HL-60 (cell line): ENCODE data around the gene CAMK2N1.

Experiments used
- DNase-seq, 2 experiments: peaks; one replicate each; pipeline ENCODE4 v3.0.0-alpha.2; 2010 to 2020; ENCODE audit warnings: low read depth in 1 of 2, low spot score in 1 of 2
- H3K27ac ChIP-seq: fragments of 250-450 bp; sonication (Bioruptor Pico); replicated peaks from 2 replicates; pipeline ENCODE4 v1.5.1; 2020; ENCODE audit warnings: mild to moderate bottlenecking, moderate library complexity
- H3K27me3 ChIP-seq: fragments of 250-450 bp; sonication (Bioruptor Pico); 2 replicates; pipeline ENCODE4 v1.5.1; 2021; ENCODE audit warnings: mild to moderate bottlenecking, moderate library complexity; ENCODE audit not compliant: insufficient read depth, poor library complexity, severe bottlenecking
- H3K4me3 ChIP-seq: replicated peaks from 2 replicates; pipeline ENCODE4 v1.5.1; 2011; ENCODE audit warnings: mild to moderate bottlenecking, control low read depth, low read length; ENCODE audit not compliant: insufficient read depth
- CTCF ChIP-seq: IDR thresholded peaks from one replicate; pipeline ENCODE4 v1.5.1; 2011; ENCODE audit warnings: low read length, control low read depth, inconsistent platforms; ENCODE audit not compliant: insufficient read depth
- GABPA ChIP-seq: IDR thresholded peaks from 2 replicates; pipeline ENCODE4 v1.6.1; 2012; ENCODE audit warnings: low read depth
- POLR2AphosphoS5 ChIP-seq: IDR thresholded peaks from 2 replicates; pipeline ENCODE4 v1.6.1; 2012; ENCODE audit warnings: low read depth
- SPI1 ChIP-seq: IDR thresholded peaks from 2 replicates; pipeline ENCODE4 v1.6.1; 2012; ENCODE audit warnings: low read depth, mild to moderate bottlenecking, borderline replicate concordance
- TF ChIP-seq, protein P1 (sequence below): IDR thresholded peaks from 2 replicates; pipeline ENCODE4 v1.6.1; 2012; ENCODE audit warnings: low read depth; ENCODE audit not compliant: insufficient replicate concordance

CAMK2N1 gene

GRCh38 chr1:20492751-20493150 is 6.7 kb upstream of the CAMK2N1 start:
- TF ChIP-seq SPI1 (no peak), POLR2AphosphoS5 (no peak)
- TF ChIP-seq, protein P1, sequence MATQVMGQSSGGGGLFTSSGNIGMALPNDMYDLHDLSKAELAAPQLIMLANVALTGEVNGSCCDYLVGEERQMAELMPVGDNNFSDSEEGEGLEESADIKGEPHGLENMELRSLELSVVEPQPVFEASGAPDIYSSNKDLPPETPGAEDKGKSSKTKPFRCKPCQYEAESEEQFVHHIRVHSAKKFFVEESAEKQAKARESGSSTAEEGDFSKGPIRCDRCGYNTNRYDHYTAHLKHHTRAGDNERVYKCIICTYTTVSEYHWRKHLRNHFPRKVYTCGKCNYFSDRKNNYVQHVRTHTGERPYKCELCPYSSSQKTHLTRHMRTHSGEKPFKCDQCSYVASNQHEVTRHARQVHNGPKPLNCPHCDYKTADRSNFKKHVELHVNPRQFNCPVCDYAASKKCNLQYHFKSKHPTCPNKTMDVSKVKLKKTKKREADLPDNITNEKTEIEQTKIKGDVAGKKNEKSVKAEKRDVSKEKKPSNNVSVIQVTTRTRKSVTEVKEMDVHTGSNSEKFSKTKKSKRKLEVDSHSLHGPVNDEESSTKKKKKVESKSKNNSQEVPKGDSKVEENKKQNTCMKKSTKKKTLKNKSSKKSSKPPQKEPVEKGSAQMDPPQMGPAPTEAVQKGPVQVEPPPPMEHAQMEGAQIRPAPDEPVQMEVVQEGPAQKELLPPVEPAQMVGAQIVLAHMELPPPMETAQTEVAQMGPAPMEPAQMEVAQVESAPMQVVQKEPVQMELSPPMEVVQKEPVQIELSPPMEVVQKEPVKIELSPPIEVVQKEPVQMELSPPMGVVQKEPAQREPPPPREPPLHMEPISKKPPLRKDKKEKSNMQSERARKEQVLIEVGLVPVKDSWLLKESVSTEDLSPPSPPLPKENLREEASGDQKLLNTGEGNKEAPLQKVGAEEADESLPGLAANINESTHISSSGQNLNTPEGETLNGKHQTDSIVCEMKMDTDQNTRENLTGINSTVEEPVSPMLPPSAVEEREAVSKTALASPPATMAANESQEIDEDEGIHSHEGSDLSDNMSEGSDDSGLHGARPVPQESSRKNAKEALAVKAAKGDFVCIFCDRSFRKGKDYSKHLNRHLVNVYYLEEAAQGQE: no peak
- Histone ChIP-seq H3K4me3 (no peak overlapping the region), H3K27me3 (peaks cover 26% of the 10 kb centered on the region), H3K27ac (no peak overlapping the region)
- DNase-seq: no peak

DNA sequence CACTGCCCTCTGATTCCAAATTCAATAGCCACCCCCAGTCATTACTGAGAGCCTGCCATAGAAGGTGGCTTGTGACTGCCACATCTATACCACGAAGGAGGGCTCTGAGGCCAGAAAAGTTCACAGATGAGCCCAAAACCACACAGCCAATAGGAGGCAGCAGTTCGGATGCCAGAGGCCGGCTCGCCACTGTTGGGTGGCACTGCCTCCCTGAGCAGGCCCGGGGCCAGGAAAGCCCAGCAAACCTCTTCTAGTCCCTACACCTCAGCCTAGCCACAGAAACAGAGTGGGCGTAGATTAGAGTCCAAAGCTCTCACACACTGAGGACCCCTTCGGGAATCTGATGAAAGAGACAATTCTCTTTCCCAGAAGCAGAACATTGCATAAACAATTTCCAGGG is 5.9 kb upstream of the CAMK2N1 start:
- Histone ChIP-seq H3K27ac (no peak overlapping the region), H3K4me3 (no peak overlapping the region), H3K27me3 (peaks cover 35% of the 10 kb centered on the region)
- no peak for TF ChIP-seq SPI1
- no peak for TF ChIP-seq POLR2AphosphoS5
- no peak for TF ChIP-seq CTCF
- no peak for TF ChIP-seq GABPA
- TF ChIP-seq, protein P1: no peak
- no peak for DNase-seq

- TF ChIP-seq POLR2AphosphoS5: no peak
- TF ChIP-seq CTCF: no peak
- no peak for TF ChIP-seq GABPA
- TF ChIP-seq, protein P1: no peak
- TF ChIP-seq SPI1: no peak
- H3K4me3 ChIP-seq: no peak overlapping the region
- no peak for DNase-seq
- H3K27me3 ChIP-seq: peaks cover 42% of the 10 kb centered on the region
- no peak overlapping the region for H3K27ac ChIP-seq
These were observed 5.2 kb upstream of the CAMK2N1 start for GRCh38 chr1:20491178-20491577.

DNA sequence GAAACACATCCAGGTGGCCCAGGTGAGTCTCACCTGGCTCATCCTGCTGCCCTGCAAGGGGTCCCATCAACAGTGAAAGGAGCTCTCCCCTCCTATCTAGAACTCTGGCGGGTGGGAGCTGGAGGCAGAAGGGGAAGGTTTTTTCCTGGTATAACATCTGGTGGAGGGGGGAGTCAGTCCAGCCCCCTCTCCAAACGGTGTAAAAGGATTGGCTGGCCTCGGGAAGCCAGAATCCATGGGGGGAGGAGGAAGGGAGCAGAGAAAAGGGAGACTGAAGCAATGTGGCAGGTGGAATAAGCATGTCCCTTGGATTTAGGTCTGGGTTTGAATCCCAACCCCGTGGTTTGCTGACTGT is 1.2 kb upstream of the CAMK2N1 start:
- DNase-seq: no peak
- Histone ChIP-seq H3K27ac (no peak overlapping the region), H3K27me3 (peaks cover 70% of the 10 kb centered on the region), H3K4me3 (no peak overlapping the region)
- TF ChIP-seq SPI1: no peak
- TF ChIP-seq, protein P1: no peak
